Vagina (tissue), 2 donors: Measurements from ENCODE around the gene GAB2. TPM values are rescaled to one million over a fixed set of nuclear protein-coding genes. Genes with fewer than 3 reads are reported as not detected.

Experiments used
- DNase-seq, 2 donors: peaks; one replicate each; pipeline ENCODE4 v3.0.0-alpha.2; 2017; ENCODE audit errors: extremely low spot score in 2 of 2
- H3K27ac ChIP-seq: fragments of 200-600 bp; sonication (generic); one replicate; pipeline ENCODE4 v1.5.1; 2019
- H3K27me3 ChIP-seq: fragments of 200-600 bp; sonication (generic); one replicate; pipeline ENCODE4 v1.5.1; 2019
- H3K36me3 ChIP-seq, 2 donors: fragments of 200-600 bp; sonication (generic); one replicate each; pipeline ENCODE4 v1.5.1; 2017 to 2019
- H3K4me1 ChIP-seq: fragments of 200-600 bp; sonication (generic); one replicate; pipeline ENCODE4 v1.5.1; 2019
- H3K4me3 ChIP-seq, 2 donors: fragments of 200-600 bp; sonication (generic); 1 replicate in 1 of 2; 2 replicates in 1 of 2; pipeline ENCODE4 v1.5.1; 2016 to 2019
- H3K9me3 ChIP-seq: fragments of 200-600 bp; sonication (generic); one replicate; pipeline ENCODE4 v1.5.1; 2019
- CTCF ChIP-seq, 3 experiments: fragments of 450-650 bp in 2 of 3; fragments of 200-600 bp in 1 of 3; sonication (generic) in 1 of 3; IDR thresholded peaks; one replicate each; pipeline ENCODE4 v1.5.1; 2017 to 2019; ENCODE audit warnings: antibody characterized with exemption in 3 of 3, mild to moderate bottlenecking in 2 of 3, moderate library complexity in 2 of 3
- POLR2A ChIP-seq, 2 donors: fragments of 450-650 bp; IDR thresholded peaks; one replicate each; pipeline ENCODE4 v1.6.1; 2017; ENCODE audit warnings: antibody characterized with exemption in 2 of 2, mild to moderate bottlenecking in 2 of 2, moderate library complexity in 2 of 2
- POLR2AphosphoS5 ChIP-seq, 2 donors: sonication (generic); formaldehyde crosslinking; IDR thresholded peaks; one replicate each; pipeline ENCODE4 v1.9.0; 2017; ENCODE audit warnings: antibody characterized with exemption in 2 of 2, mild to moderate bottlenecking in 2 of 2, low read depth in 1 of 2; ENCODE audit not compliant: insufficient read depth in 1 of 2
- intact Hi-C: fragments of 100-400 bp; cut with DNase I; formaldehyde crosslinking; loops from one replicate; pipeline ENCODE4 v1.15.1; 2023
- total RNA-seq: library from RNA; depleted of rRNA; stranded (reverse); fragments of >200 nt; gene quantifications from one replicate; pipeline ENCODE4 v1.2.3, GENCODE V29; 2016

Gene GAB2
- total RNA-seq, 1 donor from 2014 or later: 24.6 TPM

- Histone ChIP-seq H3K9me3 (no peaks in the 10 kb centered on the region), H3K4me1 (peaks cover 23% of the 10 kb centered on the region), H3K27ac (no peak overlapping the region), H3K4me3 (no peak overlapping the region), H3K36me3 (no peaks in the 10 kb centered on the region), H3K27me3 (no peaks in the 10 kb centered on the region)
- intact Hi-C loops: no loop called here
- TF ChIP-seq POLR2A (IDR thresholded peaks at IDR 0.05) (no peak), POLR2AphosphoS5 (IDR thresholded peaks at IDR 0.05; ENCODE audit: insufficient read depth in 1 of 2, low read depth in 1 of 2) (no peak), CTCF (IDR thresholded peaks at IDR 0.05) (no peak)
- DNase-seq: no peak
Observed at GRCh38 chr11:78262691-78263090, 154.9 kb downstream of the GAB2 start.

GRCh38 chr11:78262238-78262637, 155.4 kb downstream of the GAB2 start:
- Histone ChIP-seq H3K4me3 (no peak overlapping the region), H3K36me3 (no peaks in the 10 kb centered on the region), H3K27ac (no peak overlapping the region), H3K27me3 (no peaks in the 10 kb centered on the region), H3K4me1 (peaks cover 28% of the 10 kb centered on the region), H3K9me3 (no peaks in the 10 kb centered on the region)
- no peak for TF ChIP-seq POLR2A (IDR thresholded peaks at IDR 0.05)
- TF ChIP-seq CTCF (IDR thresholded peaks at IDR 0.05): no peak
- TF ChIP-seq POLR2AphosphoS5 (IDR thresholded peaks at IDR 0.05; ENCODE audit: insufficient read depth in 1 of 2, low read depth in 1 of 2): no peak
- DNase-seq: no peak
- intact Hi-C loops: no loop called here

DNA sequence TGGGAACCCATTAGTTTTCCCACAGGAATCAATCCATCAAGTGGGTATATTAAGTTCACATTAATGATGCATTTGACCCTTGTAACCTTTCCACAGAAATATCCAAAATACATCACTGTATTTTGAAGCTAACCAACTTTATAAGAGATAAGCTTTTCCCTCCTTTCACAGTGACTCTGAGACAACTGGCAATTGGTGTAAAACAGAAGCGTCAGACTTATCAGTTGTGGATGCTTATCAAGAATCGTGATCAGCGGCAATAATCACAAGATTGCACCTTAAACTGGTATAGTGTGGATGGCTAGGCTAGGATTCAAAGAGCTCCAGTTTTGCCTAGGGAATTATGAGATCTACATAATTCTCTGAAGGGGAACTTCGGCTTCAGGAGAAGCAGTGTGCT, 155.8 kb downstream of the GAB2 start:
- TF ChIP-seq POLR2A (IDR thresholded peaks at IDR 0.05): no peak
- no peak for TF ChIP-seq CTCF (IDR thresholded peaks at IDR 0.05)
- no peak for TF ChIP-seq POLR2AphosphoS5 (IDR thresholded peaks at IDR 0.05; ENCODE audit: insufficient read depth in 1 of 2, low read depth in 1 of 2)
- no peak overlapping the region for H3K4me3 ChIP-seq
- H3K36me3 ChIP-seq: no peaks in the 10 kb centered on the region
- intact Hi-C loops: no loop called here
- H3K27me3 ChIP-seq: no peaks in the 10 kb centered on the region
- H3K9me3 ChIP-seq: no peaks in the 10 kb centered on the region
- DNase-seq: no peak
- peaks cover 29% of the 10 kb centered on the region for H3K4me1 ChIP-seq
- H3K27ac ChIP-seq: no peak overlapping the region

DNA sequence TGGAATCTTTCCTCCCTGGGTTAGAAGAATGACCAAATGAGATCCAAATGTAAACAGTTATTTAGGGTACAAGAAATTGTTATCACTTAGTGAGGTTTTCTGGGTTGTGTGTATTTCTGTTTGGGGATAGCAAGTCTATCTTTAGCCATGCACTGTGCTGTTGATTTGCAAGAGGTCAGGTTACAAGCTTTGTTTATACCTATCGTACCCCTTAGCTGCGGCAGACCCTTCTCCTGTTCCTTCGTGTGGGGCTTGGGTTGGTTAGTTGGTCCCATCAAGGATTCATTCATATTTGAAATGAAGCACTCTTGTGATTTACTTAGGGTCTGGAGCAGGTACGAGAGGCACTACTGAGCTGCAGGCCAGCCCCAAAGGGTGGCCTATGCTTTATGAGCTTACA, 156.3 kb downstream of the GAB2 start:
- Histone ChIP-seq H3K4me3 (no peak overlapping the region), H3K36me3 (no peaks in the 10 kb centered on the region), H3K9me3 (no peaks in the 10 kb centered on the region), H3K27me3 (no peaks in the 10 kb centered on the region), H3K4me1 (peaks cover 29% of the 10 kb centered on the region), H3K27ac (no peak overlapping the region)
- intact Hi-C loops: no loop called here
- TF ChIP-seq POLR2AphosphoS5 (IDR thresholded peaks at IDR 0.05; ENCODE audit: insufficient read depth in 1 of 2, low read depth in 1 of 2): no peak
- DNase-seq: no peak

GRCh38 chr11:78259777-78260487, 157.7 kb downstream of the GAB2 start:
- TF ChIP-seq POLR2AphosphoS5 (IDR thresholded peaks at IDR 0.05; ENCODE audit: insufficient read depth in 1 of 2, low read depth in 1 of 2) (no peak), POLR2A (IDR thresholded peaks at IDR 0.05) (no peak), CTCF (IDR thresholded peaks at IDR 0.05) (no peak)
- no peak for DNase-seq
- H3K36me3 ChIP-seq: no peaks in the 10 kb centered on the region
- no peaks in the 10 kb centered on the region for H3K9me3 ChIP-seq
- intact Hi-C loops: no loop called here
- peak overlapping the region; percentile 4 for H3K27ac ChIP-seq
- H3K4me3 ChIP-seq: no peak overlapping the region
- no peaks in the 10 kb centered on the region for H3K27me3 ChIP-seq
- H3K4me1 ChIP-seq: peaks cover 37% of the 10 kb centered on the region
